Measurements from ENCODE around the gene MRPL1. TPM values are rescaled to one million over a fixed set of nuclear protein-coding genes. Genes with fewer than 3 reads are reported as not detected.

MRPL1 gene
- total and polyA plus RNA-seq, 10 donors: 14.4 to 53.7 (median 26.6) TPM

DNA sequence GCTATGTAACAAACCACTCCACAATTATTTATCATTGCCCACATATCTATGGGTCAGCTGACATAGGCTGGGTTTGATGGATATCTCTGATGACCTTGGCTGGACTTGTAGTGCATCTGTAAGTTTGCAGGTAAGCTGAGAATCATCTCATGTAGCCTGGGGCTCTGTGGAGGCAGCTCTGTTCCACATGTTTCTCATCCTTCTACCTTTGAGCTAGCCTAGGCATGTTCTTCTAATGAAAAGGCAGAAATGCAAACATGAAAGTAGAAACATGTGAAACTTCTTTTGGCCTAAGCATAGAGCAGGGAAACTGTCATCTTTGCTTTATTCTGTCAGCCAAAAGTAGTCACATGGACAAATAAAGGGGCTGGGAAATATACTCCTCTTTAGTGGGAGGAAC lies 18.2 kb downstream of the MRPL1 start:
- Histone ChIP-seq H3K36me3 (peaks cover 0 to 80% (median 25%) of the 10 kb centered on the region in 6 donors), H3K4me1 (peaks cover 0 to 12% (median 0%) of the 10 kb centered on the region in 6 donors), H3K4me3 (no peak overlapping the region), H3K9me3 (no peaks in the 10 kb centered on the region), H3K27ac (no peak overlapping the region), H3K27me3 (replicated peaks in 1 of 7) (no peaks in the 10 kb centered on the region)
- TF ChIP-seq POLR2A (IDR thresholded peaks at IDR 0.05): no peak
- no peak for TF ChIP-seq POLR2AphosphoS5 (IDR thresholded peaks at IDR 0.05)
- TF ChIP-seq, protein P1, sequence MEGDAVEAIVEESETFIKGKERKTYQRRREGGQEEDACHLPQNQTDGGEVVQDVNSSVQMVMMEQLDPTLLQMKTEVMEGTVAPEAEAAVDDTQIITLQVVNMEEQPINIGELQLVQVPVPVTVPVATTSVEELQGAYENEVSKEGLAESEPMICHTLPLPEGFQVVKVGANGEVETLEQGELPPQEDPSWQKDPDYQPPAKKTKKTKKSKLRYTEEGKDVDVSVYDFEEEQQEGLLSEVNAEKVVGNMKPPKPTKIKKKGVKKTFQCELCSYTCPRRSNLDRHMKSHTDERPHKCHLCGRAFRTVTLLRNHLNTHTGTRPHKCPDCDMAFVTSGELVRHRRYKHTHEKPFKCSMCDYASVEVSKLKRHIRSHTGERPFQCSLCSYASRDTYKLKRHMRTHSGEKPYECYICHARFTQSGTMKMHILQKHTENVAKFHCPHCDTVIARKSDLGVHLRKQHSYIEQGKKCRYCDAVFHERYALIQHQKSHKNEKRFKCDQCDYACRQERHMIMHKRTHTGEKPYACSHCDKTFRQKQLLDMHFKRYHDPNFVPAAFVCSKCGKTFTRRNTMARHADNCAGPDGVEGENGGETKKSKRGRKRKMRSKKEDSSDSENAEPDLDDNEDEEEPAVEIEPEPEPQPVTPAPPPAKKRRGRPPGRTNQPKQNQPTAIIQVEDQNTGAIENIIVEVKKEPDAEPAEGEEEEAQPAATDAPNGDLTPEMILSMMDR (IDR thresholded peaks at IDR 0.05 in 8 of 11, conservative IDR thresholded peaks at IDR 0.05 in 3 of 11): no peak
- intact Hi-C loops (cut with DNase I; ENCODE audit: low total_unique reads): no loop called here
- no peak for DNase-seq

DNA sequence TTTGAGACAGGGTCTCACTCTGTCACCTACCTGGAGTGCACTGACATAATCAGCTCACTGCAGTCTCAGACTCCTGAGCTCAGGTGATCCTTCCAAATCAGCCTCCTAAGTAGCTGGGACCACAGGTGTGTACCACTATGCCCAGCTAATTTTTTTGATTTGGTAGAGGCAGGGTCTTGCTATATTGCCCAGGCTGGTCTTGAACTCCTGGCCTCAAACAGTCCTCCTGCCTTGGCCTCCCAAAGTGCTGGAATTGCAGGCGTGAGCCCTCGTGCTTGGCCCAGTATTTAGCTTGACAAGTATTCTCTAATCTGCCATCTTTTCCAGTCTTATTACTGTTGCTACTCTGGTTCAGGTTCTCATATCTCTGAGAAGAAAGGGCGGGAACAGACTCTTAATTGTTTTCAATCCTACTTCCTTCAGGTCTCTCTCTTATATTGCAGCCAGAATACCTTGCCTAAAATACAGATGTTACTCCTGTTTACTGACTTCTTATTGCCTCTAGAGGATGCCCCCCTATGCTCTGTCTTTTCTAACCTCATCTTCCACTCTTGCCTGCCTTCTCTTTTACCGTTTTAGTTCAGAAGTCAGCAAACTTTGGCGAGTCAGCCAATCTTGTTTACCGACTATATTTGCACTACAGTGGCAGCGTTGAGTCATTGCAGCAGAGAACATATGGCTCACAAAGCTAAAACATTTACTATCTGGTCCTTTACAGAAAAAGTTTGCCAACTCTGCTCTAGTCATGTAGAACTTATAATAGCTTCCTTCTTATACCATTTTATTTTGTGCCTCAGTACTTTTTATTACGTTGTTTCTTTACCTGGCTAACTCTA lies 19.0 kb downstream of the MRPL1 start:
- H3K4me3 ChIP-seq: no peak overlapping the region
- no peak overlapping the region for H3K27ac ChIP-seq
- no peaks in the 10 kb centered on the region for H3K9me3 ChIP-seq
- intact Hi-C loops (cut with DNase I; ENCODE audit: low total_unique reads): no loop called here
- H3K27me3 ChIP-seq (replicated peaks in 1 of 7): no peaks in the 10 kb centered on the region
- TF ChIP-seq, protein P1 (IDR thresholded peaks at IDR 0.05 in 8 of 11, conservative IDR thresholded peaks at IDR 0.05 in 3 of 11): no peak
- TF ChIP-seq POLR2AphosphoS5 (IDR thresholded peaks at IDR 0.05) (no peak), POLR2A (IDR thresholded peaks at IDR 0.05) (no peak)
- H3K36me3 ChIP-seq: peaks cover 2 to 81% (median 33%) of the 10 kb centered on the region in 6 donors
- H3K4me1 ChIP-seq: peaks cover 0 to 10% (median 0%) of the 10 kb centered on the region in 6 donors
- DNase-seq: no peak
- 85 to 95% (median 91%) methylated on average over 8 of the region's 8 CpGs for WGBS, 5 donors

DNA sequence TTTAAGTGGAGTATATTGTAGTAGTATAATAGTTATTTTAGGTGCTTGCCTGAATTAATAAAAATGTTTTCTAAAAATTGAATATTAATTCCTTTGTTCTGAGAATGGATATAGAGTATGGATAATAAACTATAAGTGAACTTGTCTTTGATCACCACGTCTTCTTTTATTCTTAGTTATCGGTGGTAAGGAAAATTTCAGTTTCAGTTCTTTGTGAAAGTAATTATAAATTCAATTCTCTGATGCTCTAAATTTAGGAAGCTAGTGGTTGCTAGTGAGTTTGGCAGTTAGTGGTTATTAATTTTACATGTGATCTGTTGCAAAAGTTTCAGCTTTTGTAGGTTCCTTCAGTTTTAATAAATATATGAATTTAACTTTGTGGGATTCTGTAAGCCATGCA lies 30.8 kb downstream of the MRPL1 start:
- Histone ChIP-seq H3K4me3 (no peak overlapping the region), H3K9me3 (no peaks in the 10 kb centered on the region), H3K27me3 (replicated peaks in 1 of 7) (no peaks in the 10 kb centered on the region), H3K36me3 (peaks cover 0 to 63% (median 13%) of the 10 kb centered on the region in 6 donors), H3K27ac (peak overlapping the region in 1 of 8 donors; percentile 23), H3K4me1 (peaks cover 0 to 28% (median 5%) of the 10 kb centered on the region in 6 donors)
- WGBS, 5 donors: 32 to 49% (median 37%) methylated on average over 2 of the region's 2 CpGs
- DNase-seq: no peak
- intact Hi-C loops (cut with DNase I; ENCODE audit: low total_unique reads): no loop called here
- TF ChIP-seq POLR2A (IDR thresholded peaks at IDR 0.05): no peak
- TF ChIP-seq, protein P1 (IDR thresholded peaks at IDR 0.05 in 8 of 11, conservative IDR thresholded peaks at IDR 0.05 in 3 of 11): no peak
- no peak for TF ChIP-seq POLR2AphosphoS5 (IDR thresholded peaks at IDR 0.05)

DNA sequence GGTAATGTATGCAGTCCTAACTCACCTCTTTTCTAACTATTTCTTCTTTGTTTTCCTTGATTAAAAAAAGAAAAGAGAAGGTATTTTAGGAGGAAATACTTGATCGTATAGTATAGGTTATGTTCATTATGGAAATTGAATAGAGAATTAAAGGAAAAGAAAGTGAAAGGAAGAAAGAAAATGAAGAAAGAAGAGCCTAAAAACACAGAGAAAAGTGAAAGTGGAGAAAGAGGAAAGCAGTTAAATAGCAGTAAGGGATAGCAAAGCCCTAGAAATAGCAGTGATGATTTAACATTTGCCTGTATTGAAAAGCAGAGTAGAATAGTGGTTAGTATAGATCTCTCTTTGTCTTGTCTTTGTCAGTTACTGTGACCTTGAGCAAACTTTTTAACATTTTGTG lies 37.0 kb downstream of the MRPL1 start:
- no peaks in the 10 kb centered on the region for H3K9me3 ChIP-seq
- peak overlapping the region in 1 of 8 donors; percentile 15 for H3K27ac ChIP-seq
- WGBS, 5 donors: 19 to 31% (median 31%) methylated on average over 1 of the region's 1 CpG
- DNase-seq: no peak
- peak overlapping the region in 1 of 8 donors; percentile 11 for H3K4me3 ChIP-seq
- H3K4me1 ChIP-seq: peaks cover 0 to 19% (median 13%) of the 10 kb centered on the region in 6 donors
- peaks cover 0 to 52% (median 6%) of the 10 kb centered on the region in 6 donors for H3K36me3 ChIP-seq
- intact Hi-C loops (cut with DNase I; ENCODE audit: low total_unique reads): no loop called here
- TF ChIP-seq, protein P1 (IDR thresholded peaks at IDR 0.05 in 8 of 11, conservative IDR thresholded peaks at IDR 0.05 in 3 of 11): no peak
- TF ChIP-seq POLR2AphosphoS5 (IDR thresholded peaks at IDR 0.05): no peak
- TF ChIP-seq POLR2A (IDR thresholded peaks at IDR 0.05): no peak
- H3K27me3 ChIP-seq (replicated peaks in 1 of 7): no peaks in the 10 kb centered on the region
